GM12878 (cell line): Measurements from ENCODE around the gene TOR2A. TPM values are rescaled to one million over a fixed set of nuclear protein-coding genes. Genes with fewer than 3 reads are reported as not detected.

Source experiments
- ATAC-seq: fragments of 200-7000 bp; cut with Tn5 transposase; 3 replicates; pipeline ENCODE4 v1.9.1; 2020; ENCODE audit warnings: mild to moderate bottlenecking, moderate library complexity
- BruUV-seq: library from RNA; stranded (reverse); fragments of 400-500 nt; replicated peaks from 2 replicates; lab custom pipeline; 2021; lab: Mats Ljungman, UMichigan
- CTCF ChIA-PET: fragments of 300-600 bp; sonication (Branson Sonifier 250); formaldehyde crosslinking; extraction: SDS; loops from one replicate; lab custom pipeline; 2021; ENCODE audit warnings: inconsistent platforms; lab: Yijun Ruan, JAX
- POLR2A ChIA-PET: fragments of 350-600 bp; formaldehyde crosslinking; extraction: SDS; loops from one replicate; lab custom pipeline; 2021; ENCODE audit warnings: inconsistent platforms; lab: Charles Lee
- RAD21 ChIA-PET: fragments of 300-600 bp; sonication (Branson Sonifier 250); formaldehyde crosslinking; loops from one replicate; lab custom pipeline; 2023; ENCODE audit warnings: antibody characterized with exemption; ENCODE audit not compliant: unreplicated experiment; lab: Charles Lee
- SMC1A ChIA-PET: fragments of 300-600 bp; sonication (Branson Sonifier 250); formaldehyde crosslinking; loops from one replicate; lab custom pipeline; 2023; ENCODE audit not compliant: unreplicated experiment, uncharacterized antibody; lab: Charles Lee
- DNase-seq: peaks from one replicate; pipeline ENCODE4 v3.0.0-alpha.2; 2011; ENCODE audit warnings: low read depth, low spot score
- FAIRE-seq: peaks from 3 replicates; lab custom pipeline; 2011; peaks lifted over from hg19 to GRCh38; lab: Jason Lieb, UNC
- H2AFZ ChIP-seq: 2 replicates; pipeline ENCODE4 v1.6.0; 2011; ENCODE audit warnings: low read depth, low read length, control low read depth; ENCODE audit not compliant: control insufficient read depth
- H3K27ac ChIP-seq: 2 replicates; pipeline ENCODE4 v1.5.1; 2011; ENCODE audit warnings: control low read depth; ENCODE audit not compliant: control insufficient read depth, insufficient read depth
- H3K27me3 ChIP-seq, 2 experiments: replicated peaks in 1 of 2; 2 replicates each; pipeline versions ENCODE4 v1.6.0 to v1.6.1; 2011; ENCODE audit warnings: low read length in 1 of 2; ENCODE audit not compliant: control insufficient read depth in 2 of 2, insufficient read depth in 2 of 2
- H3K36me3 ChIP-seq, 2 experiments: 2 replicates each; pipeline ENCODE4 v1.5.1; 2011; ENCODE audit warnings: low read length in 1 of 2; ENCODE audit not compliant: control insufficient read depth in 2 of 2, insufficient read depth in 2 of 2
- H3K4me1 ChIP-seq: 2 replicates; pipeline ENCODE4 v1.6.1; 2011; ENCODE audit warnings: mild to moderate bottlenecking, low read length, moderate library complexity, mixed read lengths; ENCODE audit not compliant: control insufficient read depth, insufficient read depth
- H3K4me2 ChIP-seq: 2 replicates; pipeline ENCODE4 v1.6.0; 2011; ENCODE audit warnings: control low read depth; ENCODE audit not compliant: control insufficient read depth, insufficient read depth
- H3K4me3 ChIP-seq: fragments of 200-600 bp; sonication (generic); 2 replicates; pipeline ENCODE4 v1.5.1; 2016
- H3K79me2 ChIP-seq: 2 replicates; pipeline ENCODE4 v1.6.0; 2011; ENCODE audit warnings: low read length; ENCODE audit not compliant: control insufficient read depth, insufficient read depth
- H3K9ac ChIP-seq: 2 replicates; pipeline ENCODE4 v1.8.0; 2011; ENCODE audit warnings: low read length, control low read depth, mixed read lengths; ENCODE audit not compliant: control insufficient read depth, insufficient read depth
- H3K9me3 ChIP-seq: replicated peaks from 3 replicates; pipeline ENCODE4 v1.5.1; 2011; ENCODE audit warnings: mild to moderate bottlenecking, low read length; ENCODE audit not compliant: control insufficient read depth, insufficient read depth
- H4K20me1 ChIP-seq: 2 replicates; pipeline ENCODE4 v1.6.0; 2011; ENCODE audit not compliant: control insufficient read depth, insufficient read depth
- CEBPZ ChIP-seq: fragments of 150-350 bp; IDR thresholded peaks from 2 replicates; pipeline ENCODE4 v1.6.1; 2016; ENCODE audit warnings: low read depth, low read length
- CHD4 ChIP-seq: fragments of 200-600 bp; sonication (generic); IDR thresholded peaks from 2 replicates; pipeline ENCODE4 v1.6.1; 2016; ENCODE audit warnings: mild to moderate bottlenecking
- NR2F1 ChIP-seq: fragments of 450-650 bp; conservative IDR thresholded peaks from 2 replicates; pipeline ENCODE4 v1.6.1; 2017; ENCODE audit warnings: mild to moderate bottlenecking
- PML ChIP-seq: IDR thresholded peaks from 2 replicates; pipeline ENCODE4 v1.6.1; 2012; ENCODE audit warnings: low read length, inconsistent platforms
- SIX5 ChIP-seq: IDR thresholded peaks from 2 replicates; pipeline ENCODE4 v1.6.1; 2011; ENCODE audit warnings: mild to moderate bottlenecking, low read depth, low read length, moderate library complexity; ENCODE audit not compliant: severe bottlenecking
- SRF ChIP-seq, 2 experiments: IDR thresholded peaks; 2 replicates each; pipeline ENCODE4 v1.6.1; 2011; ENCODE audit warnings: low read depth in 2 of 2, low read length in 2 of 2, mild to moderate bottlenecking in 1 of 2, moderate library complexity in 1 of 2
- TCF7 ChIP-seq: IDR thresholded peaks from 2 replicates; pipeline ENCODE4 v1.6.1; 2014; ENCODE audit warnings: antibody characterized with exemption, borderline replicate concordance
- ZBED1 ChIP-seq: IDR thresholded peaks from 2 replicates; pipeline ENCODE4 v1.6.1; 2016; ENCODE audit warnings: borderline replicate concordance
- WGBS: methylation state at CpG from one replicate; pipeline ENCODE4 v1.1.6; 2016; ENCODE audit warnings: low lambda C conversion rate; ENCODE audit not compliant: insufficient replicate concordance, insufficient coverage; ENCODE audit errors: missing lambda C conversion rate; 5-methylcytosine and 5-hydroxymethylcytosine counted together
- in situ Hi-C: fragments of 300-500 bp; cut with MboI; formaldehyde crosslinking; loops from 9 replicates; pipeline ENCODE4 v1.14.3; 2018; ENCODE audit warnings: mixed read lengths
- intact Hi-C: fragments of 100-400 bp; cut with micrococcal nuclease; formaldehyde crosslinking; loops from one replicate; pipeline ENCODE4 v1.14.2; 2022; ENCODE audit not compliant: unreplicated experiment
- polyA plus RNA-seq, 11 experiments: library from polyadenylated mRNA; depleted of rRNA in 4 of 11; unstranded in 6 of 11; stranded (reverse) in 5 of 11; fragments of >200 nt; fragmentation: Nextera tagmentation in 4 of 11; fragmentation: Illumina TruSeq in 1 of 11; extraction: Ambion mirVana in 4 of 11; extraction: Trizol in 1 of 11; gene quantifications; 1 replicate in 1 of 11; 2 replicates in 10 of 11; pipeline versions ENCODE4 v1.2.1 to v1.2.3, GENCODE V29; 2011 to 2016; ENCODE audit warnings: inconsistent platforms in 2 of 11, missing spikeins in 2 of 11, low read depth in 1 of 11
- total RNA-seq, 4 experiments: library from RNA; depleted of rRNA in 3 of 4; stranded (reverse); fragments of >200 nt in 3 of 4; fragmentation: Illumina TruSeq in 1 of 4; extraction: Trizol in 1 of 4; gene quantifications; 2 replicates each; pipeline versions ENCODE4 v1.2.1 to v1.2.3, GENCODE V29; 2013 to 2021

The TOR2A gene
- total and polyA plus RNA-seq, 10 of the 15 experiments (the other 5 are each of a cell fraction or from before 2014, with no cell fraction given), result 0.52 to 23.7 (median 8.5) TPM

- no peaks in the 10 kb centered on the region for H3K9me3 ChIP-seq
- H2AFZ ChIP-seq, result no peak overlapping the region
- in situ Hi-C loops (no loop called here), intact Hi-C loops (no loop called here)
- no peaks in the 10 kb centered on the region for H3K36me3 ChIP-seq
- POLR2A ChIA-PET, result no interaction called here
- H3K4me3 ChIP-seq, result no peak overlapping the region
- DNase-seq (no peak), FAIRE-seq (no peak), ATAC-seq (no peak)
- 62% methylated on average over 20 of the region's 20 CpGs for WGBS
- RAD21 ChIA-PET, result no interaction called here
- H3K4me2 ChIP-seq, result no peak overlapping the region
- SMC1A ChIA-PET, result no interaction called here
- BruUV-seq, result no TSS peak
- CTCF ChIA-PET, result no interaction called here
- no peaks in the 10 kb centered on the region for H3K27me3 ChIP-seq
- H3K79me2 ChIP-seq, result no peaks in the 10 kb centered on the region
- no peak overlapping the region for H3K27ac ChIP-seq
- H3K4me1 ChIP-seq, result no peaks in the 10 kb centered on the region
- no peaks in the 10 kb centered on the region for H4K20me1 ChIP-seq
- TF ChIP-seq NR2F1 (no peak), CHD4 (no peak), CEBPZ (no peak), SIX5 (no peak), SRF (IDR thresholded peaks at IDR 0.05; ENCODE audit: low read depth in 2 of 2, low read length in 2 of 2) (no peak), PML (no peak), ZBED1 (no peak), TCF7 (no peak)
- H3K9ac ChIP-seq, result no peak overlapping the region
Measured at GRCh38 chr9:127692071-127692470, 43.0 kb downstream of the TOR2A start.
